GM21737 (cell line): Measurements from ENCODE around the gene SLC39A11.

Experiments used
- ATAC-seq: cut with Tn5 transposase; IDR thresholded peaks from one replicate; pipeline ENCODE4 v1.9.1; 2021; ENCODE audit warnings: mild to moderate bottlenecking, moderate library complexity; ENCODE audit not compliant: unreplicated experiment

SLC39A11 gene

DNA sequence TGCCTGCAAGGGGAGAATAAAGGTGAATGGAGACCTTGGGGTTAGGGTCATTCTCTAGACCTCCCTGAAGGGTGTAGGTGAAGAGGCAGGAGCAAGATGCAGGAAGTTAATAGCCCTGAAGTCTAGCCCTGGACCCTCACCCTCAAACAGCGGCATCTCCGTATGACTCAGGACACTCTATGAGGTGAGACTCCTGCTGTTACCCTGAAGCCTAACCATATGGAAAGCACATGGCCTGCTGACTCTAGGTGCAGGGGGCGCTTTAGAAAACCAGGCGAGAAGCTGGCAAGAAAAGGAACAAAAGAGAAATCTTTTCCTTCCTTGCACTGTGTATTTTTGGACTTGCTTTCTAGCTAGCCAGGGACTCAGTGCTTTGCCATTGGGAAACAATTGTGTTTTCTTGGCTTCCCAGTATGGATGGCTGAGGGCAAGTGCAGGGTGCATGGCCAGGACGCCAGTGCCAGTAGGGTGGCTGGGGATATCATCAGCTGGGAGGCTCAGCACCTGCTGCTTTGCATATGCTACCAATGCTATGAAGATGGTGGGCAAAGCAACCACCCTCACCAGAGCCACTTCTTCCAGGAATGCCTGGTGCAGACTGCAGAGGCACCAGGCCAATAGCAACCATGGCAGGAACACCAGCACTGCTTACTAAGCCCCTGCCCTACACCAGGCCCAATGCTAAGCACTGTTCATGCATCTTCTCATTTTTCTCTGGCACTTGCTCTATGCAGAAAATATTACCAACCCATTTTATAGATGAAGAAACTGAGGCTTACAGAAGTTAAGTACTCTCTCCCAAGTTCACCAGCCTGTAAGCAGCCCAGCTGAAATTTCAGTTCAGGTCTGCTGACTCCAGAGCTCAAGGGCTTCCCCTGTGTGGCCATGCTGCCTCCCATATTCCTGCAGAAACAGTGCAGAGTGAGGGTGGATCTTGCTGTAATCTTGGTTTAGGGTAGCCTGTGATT lies 425.1 kb downstream of the SLC39A11 start:
- no peak for ATAC-seq

DNA sequence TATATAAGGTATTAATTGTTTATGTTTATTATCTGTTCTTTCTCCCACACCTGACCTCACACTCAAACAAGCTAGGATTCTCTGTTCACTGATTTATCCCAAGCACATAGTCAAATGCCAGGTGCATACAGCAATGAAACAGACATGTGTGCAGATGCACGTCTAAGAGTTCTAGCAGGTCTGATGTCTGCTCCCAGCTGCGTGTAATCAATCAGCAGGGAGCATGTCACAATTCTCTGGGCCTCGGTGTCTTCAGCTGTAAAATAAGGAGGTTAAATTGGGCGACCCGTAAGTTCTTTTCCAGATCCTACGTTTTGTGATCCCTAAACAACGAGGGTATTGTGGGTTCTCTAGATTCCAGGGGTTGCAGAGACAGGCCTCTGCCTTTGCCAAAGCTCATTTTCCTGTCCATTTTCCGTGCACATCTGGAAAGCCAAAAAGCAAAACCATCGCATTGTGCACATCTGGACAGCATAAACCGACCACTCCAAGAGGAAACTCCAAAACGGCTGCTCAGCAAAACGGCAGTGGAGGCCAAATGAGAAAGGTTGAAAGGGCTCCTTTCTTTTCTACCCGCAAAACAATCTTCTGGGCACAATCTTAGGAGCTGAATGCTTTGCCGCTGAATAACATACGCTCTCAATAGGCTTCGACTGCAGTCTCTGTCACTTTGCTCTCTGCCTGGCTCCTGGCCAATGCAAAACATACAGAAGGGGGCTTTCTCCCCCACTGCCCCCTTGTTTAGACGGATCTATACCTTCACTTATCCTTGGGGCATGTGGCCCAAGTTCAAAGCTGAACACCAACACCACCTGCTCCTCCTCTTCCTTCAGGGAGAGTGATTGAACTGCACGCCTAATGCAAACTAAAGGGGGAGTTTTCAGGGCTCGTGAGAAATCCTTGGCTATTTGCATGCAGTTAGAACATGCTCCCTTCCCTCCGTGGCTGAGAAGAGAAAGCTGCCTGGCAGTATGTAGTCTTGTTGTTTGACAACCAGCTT lies 426.3 kb downstream of the SLC39A11 start:
- ATAC-seq: no peak

DNA sequence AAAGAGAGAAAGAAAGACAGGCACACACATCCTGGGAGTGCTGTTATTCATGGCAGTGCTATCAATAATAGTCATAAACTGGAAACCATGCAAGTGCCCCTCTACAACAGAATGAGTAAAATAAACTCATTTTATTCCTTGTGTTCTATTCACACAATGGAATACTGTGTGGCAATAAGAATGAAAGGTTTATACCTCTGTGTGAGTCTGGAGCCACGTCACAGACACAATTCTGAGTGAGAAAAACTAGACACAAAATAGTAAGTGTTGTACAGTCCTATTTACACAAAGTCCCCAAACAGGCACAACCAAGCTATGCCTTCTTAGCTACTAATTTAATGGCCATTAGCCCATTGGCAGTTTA lies 429.7 kb downstream of the SLC39A11 start:
- ATAC-seq: no peak

DNA sequence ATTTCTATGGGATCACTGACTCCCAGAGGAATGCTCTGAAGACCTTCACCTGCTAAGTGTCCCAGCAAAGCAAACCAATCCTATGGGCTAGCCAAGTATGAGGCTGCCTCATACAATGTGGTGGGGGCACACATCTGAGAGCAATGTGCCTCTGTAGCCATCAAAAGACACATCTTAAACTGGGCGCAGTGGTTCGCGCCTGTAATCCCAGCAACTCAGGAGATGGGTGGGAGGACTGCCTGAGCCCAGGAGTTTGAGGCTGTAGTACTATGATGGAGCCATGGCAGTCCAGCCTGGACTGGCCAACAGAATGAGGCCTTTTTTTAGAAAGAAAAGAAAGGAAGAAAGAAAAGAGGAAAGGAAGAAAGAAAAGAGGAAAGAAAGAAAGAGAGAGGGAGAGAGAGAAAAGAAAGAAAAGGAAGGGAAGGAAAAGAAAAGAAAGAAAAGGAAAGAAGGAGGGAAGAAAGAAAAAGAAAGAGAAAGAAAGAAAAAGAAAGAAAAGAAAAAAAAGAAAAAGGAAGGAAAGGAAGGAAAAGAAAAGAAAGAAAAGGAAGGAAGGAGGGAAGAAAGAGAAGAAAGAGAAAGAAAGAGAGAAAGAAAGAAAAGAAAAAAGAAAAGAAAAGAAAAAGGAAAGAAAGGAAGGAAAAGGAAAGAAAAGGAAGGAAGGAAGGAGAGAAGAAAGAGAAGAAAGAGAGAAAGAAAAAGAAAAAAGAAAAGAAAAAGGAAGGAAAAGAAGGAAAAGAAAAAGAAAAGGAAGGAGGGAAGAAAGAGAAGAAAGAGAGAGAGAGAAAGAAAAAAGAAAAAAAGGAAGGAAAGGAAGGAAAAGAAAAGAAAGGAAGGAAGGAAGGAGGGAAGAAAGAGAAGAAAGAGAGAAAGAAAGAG lies 430.3 kb downstream of the SLC39A11 start:
- ATAC-seq: no peak

DNA sequence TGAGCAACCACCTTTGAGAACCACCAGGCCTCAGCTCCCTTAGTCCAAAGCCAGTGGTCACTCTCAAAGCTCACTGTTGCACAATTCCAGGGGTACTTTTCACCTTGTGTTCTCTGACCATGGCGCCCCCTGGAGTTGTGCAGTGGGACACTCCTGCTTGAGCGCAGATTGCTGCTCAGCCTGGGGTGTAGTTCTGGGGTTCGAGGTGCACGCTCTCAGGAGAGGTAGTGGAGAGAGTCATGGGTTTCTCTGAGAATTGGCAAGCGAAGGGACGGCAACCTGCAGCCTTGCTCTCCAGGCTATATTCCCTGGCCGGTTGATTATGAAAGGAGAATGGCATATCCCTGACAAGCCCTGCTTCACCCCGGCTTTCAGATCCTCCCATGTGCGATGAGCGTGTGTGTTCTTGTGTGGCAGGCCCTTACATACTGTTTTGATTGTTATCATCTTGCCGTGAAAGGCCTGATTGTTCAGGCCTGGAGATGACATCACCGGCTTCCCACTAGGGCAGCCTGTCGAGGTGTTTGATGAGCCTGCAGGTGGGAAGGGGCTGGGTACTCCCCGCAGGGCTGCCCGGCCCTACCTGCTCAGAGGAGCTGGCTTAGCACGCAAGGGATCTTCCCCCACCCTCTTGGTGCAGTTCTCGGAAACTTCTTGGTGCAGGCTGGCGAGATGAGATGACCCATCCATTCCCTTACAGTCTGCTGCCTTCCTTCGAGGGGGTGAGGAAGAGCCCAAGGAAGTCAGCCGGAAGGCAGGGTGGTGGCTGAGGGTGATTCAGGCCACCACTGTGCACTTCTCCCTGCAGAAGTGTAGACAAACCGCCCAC lies 431.2 kb downstream of the SLC39A11 start:
- no peak for ATAC-seq

DNA sequence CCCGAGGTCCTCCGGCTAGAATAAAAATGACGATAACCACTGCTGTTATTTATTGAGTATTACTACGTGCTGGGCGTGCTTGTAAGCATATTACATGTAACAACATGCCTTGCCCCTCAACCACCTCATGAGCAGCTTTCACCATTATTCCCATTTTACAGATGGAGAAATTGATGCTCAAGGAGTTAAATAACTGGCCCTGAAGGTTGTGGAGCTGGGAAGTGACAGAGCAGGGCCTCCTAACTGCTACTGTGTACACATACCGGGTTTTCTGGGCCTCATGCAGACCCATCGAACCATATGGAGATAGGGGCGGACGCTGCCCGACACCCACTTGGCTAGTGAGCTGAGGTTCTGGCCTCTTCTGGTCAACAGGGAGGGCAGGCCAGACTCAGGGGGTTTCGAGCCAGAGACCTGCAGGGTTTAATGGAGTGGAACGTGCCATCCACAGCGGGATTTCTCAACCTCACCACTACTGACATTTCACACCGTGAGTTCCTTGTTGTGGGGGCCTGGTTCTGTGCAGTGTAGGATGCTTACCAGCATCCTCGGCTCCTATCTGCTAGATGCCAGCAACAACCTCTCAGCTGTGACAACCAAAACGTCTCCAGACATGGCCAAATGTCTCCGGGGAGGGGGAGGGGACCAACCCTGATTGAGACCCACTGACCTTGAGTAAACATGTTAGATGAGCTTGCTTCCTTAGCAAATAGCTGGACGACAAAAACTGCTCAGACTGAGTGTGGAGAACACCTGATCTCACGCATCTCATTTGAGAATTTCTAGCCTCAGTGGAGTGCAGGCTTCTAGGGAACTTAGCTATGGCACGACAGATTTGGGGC lies 432.0 kb downstream of the SLC39A11 start:
- no peak for ATAC-seq

DNA sequence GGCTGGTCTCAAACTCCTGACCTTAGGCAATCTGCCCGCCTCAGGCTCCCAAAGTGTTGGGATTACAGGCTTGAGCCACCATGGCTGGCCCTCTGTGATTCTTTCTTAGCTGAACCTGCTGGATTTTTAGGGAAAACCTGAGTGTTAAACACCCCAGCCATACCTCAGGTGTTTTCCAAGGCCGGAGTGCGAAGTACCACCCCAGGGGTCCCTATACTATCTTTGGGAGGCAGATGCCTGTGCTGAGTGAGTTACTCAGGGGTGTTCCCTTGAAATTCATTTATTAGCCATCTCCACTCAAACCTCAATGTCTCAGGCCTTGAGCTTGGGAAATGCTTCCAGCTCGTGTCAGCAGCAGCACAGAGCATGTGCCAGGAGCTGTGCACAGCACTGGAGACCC lies 432.7 kb downstream of the SLC39A11 start:
- no peak for ATAC-seq

DNA sequence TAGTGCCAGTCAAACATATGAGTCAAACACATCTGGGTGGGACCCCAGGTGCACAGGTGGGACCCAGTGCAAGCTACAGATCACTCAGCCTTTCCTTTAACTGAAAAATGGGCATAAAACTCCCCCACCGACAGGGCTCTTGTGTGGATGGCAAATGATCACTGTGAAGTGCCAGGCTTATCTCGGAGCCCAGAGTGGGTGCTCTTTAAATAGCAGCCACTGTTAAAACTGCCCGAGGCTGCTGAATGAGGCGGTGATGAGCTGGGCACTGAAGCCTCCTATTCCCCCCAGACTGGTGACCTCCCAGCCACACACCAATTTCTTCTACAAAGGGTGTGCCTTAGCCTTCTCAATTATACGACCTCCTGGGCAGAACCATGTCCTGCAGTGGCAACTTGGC lies 433.8 kb downstream of the SLC39A11 start:
- ATAC-seq: no peak

DNA sequence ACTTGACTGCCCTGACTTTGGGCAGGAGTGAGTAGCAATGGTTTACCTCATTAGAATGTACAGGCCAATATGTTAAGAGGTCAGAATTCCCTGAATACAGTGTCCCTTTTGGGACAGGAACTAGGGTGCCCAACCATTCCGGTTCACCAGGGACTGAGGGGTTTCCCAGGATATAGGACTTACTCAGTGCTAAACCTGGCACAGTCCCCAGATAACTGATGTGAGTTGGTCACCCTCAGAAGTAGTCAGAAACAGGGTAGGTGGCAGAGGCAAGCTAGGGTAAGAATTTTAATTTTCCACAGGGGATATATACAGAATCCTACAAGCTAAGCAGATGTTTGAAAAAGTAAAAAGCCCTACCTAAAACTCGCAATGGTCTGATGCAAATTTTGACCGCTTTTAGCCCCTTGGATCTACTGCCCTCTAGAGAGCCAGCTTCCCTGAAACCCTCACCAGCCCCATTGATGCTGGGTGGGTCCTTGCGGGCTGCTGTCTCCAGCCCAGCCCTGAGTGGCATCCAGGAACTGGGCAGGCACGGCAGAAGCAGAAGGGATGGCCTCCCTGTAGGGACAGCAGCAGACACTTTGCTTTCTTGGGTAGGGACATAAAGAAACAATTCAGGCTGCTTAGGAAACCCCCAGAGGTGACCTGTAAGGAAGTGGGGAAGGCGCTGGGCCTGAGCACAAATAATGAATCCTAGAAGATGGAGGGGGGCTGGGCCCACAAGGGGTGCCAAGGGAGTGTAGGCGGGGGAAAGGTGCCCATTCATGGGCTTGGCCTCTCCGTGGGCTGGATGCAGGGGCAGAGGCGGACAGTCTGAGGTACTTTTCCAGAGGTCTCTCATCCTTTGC lies 434.8 kb downstream of the SLC39A11 start:
- no peak for ATAC-seq

DNA sequence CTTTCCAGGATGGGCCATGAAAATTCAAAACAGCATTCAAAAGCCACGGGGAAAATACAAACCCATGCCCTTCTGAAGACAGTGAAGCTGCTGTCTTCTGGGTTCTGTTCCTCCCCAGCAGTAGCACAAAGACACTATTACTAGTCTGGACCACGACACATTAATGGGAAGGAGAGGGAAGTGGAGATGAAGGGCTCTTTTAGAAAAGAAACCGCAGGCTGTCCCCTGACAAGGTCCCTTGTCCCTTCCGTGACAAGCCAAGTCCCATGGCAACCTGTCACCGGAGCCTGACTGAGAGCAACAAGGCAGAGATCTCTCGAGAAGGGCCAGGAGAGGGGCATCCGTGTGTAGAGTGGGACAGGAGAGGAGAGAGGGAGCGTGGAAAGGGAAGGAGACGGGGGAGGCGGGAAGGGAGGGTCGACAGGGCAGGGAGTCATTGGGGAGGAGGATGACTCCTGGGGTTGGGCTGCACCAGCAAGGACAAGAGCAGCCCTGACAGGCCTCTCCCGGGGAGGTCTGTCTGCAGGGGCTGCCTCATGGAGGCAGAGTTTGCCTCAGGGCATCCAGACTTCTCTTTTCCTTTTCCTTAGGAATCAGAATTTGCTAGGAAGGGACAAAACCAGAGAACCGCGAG lies 436.2 kb downstream of the SLC39A11 start:
- ATAC-seq: no peak

DNA sequence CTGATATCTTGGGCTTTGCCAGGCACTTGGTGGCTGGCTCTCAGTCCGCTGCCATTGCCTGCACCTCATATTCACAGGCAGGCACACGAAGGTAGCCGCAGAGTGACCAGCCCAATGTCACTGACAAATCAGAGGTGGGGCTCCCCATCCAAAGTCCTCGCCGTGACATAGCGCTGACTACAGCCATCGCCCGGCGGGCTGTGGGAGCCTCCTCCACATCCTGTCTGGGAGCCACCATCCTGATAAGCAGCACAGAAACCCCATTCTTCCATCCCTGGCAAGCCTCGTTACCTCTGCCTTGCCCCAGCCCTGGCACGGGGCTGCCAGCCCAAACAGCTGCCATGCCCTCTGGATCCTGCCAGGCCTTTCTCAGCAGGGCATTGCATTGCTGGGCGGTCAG lies 437.8 kb downstream of the SLC39A11 start:
- no peak for ATAC-seq

DNA sequence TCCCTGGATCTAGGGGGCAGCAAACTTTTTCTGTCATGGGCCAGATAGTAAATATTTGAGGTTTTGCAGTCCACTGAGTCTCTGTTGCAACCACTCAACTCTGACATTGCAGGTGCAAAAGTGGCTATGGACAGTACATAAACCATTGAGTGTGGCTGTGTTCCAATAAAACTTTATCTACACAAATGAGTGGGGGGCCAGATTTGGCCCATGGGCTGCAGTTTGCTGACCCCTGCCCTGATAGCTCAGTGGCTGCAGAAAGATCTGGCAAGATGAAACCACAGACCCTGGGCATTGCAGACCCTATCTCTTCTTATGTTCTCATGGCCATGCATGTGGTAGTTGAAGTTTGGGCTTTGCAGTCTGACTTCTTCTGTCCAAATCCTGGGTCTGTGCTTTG lies 440.5 kb downstream of the SLC39A11 start:
- no peak for ATAC-seq

DNA sequence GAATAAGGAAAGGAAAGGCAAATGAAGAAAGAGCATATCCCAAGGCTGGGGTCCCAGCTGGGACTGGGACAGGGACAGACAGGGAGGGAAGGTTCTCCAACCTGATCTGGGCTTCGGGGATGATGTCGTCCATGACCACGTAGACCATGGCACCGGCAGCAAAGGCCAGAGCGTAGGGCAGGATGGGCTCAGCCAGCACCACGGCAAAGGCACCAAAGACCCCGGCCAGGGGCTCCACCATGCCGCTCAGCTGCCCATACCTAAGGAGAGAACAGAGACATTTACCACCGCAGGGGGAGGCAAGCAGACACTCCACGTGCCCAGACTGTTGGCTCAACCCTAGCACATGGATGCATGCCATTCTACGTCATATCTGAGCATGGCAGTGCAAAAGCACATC lies 443.8 kb downstream of the SLC39A11 start:
- no peak for ATAC-seq

DNA sequence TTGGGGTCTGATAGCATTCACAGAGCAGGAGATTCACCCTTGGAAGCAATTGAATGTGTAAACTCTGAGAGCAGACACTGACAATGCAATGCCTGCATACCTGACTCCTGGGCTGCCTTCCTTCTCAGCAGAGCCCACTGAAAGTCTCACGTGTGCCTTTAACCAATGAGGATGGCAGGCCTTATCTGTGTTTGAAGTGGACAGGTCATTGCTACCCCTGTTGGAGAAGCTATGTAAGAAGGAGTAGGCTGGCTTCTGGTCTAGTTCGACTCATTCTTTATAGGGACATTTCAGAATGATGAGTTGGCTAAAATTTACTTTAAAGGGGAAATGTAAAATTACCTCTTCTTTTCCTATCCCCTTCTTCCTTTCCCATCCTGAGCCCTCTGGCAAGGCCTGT lies 446.3 kb downstream of the SLC39A11 start:
- no peak for ATAC-seq

DNA sequence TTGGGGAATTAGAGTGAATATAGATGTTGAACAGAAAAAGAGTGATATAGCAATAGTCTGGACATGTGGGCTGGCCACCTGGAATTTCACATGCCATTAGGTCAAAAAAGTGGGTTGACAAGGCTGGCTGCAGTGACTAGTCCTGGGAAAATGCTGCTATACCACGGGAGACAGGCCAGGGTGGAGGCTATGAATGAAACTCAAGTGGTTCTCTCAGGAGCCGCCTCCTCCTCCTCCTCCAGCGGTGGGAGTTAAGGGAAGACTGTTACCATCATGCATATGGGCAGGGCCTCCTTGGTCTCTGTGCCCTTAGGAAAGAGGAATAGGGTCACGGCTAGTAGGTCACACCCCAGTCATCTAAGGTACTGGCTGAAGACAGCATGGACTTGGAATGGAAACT lies 448.0 kb downstream of the SLC39A11 start:
- ATAC-seq: no peak

DNA sequence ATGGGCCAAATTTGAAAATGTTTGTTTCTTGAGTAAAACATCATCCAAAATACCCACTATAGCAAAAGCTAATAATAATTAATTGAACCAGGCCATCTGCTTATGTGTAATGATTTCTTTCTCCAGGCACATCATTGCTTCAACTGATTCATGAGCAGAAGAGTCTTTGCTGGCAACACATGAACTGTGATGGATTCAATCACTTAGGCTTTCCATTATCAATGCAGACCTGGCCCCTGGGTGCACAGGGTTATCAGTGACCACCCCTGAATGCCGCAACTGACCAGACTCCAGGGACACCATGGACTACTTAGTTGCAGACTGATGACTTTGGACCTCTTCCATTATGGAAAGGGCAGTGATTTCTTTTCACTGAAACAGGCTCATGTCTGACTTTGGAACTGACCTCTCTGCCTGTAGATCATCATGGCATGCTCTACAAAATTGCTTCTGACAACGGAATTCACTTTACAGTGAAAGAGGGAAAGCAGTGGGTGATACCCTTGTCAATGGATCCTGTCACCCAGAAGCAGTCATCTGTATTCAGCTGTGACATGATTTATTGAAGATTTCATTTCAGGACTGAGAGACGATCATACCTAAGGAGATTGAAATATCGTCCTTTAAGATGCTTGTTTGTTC lies 448.8 kb downstream of the SLC39A11 start:
- no peak for ATAC-seq

DNA sequence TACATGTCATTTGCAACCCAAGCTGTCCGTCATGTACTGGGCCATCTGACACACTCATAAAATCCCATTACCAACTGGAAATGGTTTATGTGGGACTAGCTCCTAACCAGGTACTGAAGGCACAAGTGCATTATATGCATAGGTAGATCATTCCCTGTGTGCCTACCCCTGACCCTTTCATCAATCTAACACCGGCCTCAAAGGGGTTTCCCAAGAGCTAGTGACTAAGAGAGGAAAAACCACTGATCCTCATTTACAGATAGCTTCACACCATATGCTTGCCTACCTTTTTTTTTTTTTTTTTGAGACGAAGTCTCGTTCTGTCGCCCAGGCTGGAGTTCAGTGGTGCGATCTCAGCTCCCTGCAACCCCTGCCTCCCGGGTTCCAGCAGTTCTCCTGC lies 449.8 kb downstream of the SLC39A11 start:
- no peak for ATAC-seq
